ENCODE results near the gene C3orf20. TPM values are rescaled to one million over a fixed set of nuclear protein-coding genes. Genes with fewer than 3 reads are reported as not detected.

Gene C3orf20
- polyA plus RNA-seq, 1 donor from 2014 or later = not detected

GRCh38 chr3:14631101-14631497 is 43.8 kb upstream of the C3orf20 start:
- Histone ChIP-seq H3K36me3 (ENCODE audit: insufficient read depth, low read length) (no peaks in the 10 kb centered on the region), H3K79me2 (replicated peaks; ENCODE audit: insufficient read depth, low read length) (no peaks in the 10 kb centered on the region), H4K20me1 (ENCODE audit: insufficient read depth) (no peaks in the 10 kb centered on the region), H3K9me3 (ENCODE audit: low read length) (no peaks in the 10 kb centered on the region), H3K27me3 (ENCODE audit: insufficient read depth, low read depth, low read length) (no peaks in the 10 kb centered on the region), H2AFZ (ENCODE audit: low read depth, low read length) (no peak overlapping the region), H3K4me3 (ENCODE audit: low read length) (no peak overlapping the region), H3K9ac (ENCODE audit: low read length) (no peak overlapping the region), H3K9me2 (ENCODE audit: insufficient read depth, low read length) (no peaks in the 10 kb centered on the region), H3F3A (ENCODE audit: insufficient read depth, low read length, poor library complexity, severe bottlenecking) (no peaks in the 10 kb centered on the region), H3K4me2 (ENCODE audit: low read length) (no peak overlapping the region), H3K27ac (ENCODE audit: low read length) (no peak overlapping the region)
- TF ChIP-seq, protein P1, sequence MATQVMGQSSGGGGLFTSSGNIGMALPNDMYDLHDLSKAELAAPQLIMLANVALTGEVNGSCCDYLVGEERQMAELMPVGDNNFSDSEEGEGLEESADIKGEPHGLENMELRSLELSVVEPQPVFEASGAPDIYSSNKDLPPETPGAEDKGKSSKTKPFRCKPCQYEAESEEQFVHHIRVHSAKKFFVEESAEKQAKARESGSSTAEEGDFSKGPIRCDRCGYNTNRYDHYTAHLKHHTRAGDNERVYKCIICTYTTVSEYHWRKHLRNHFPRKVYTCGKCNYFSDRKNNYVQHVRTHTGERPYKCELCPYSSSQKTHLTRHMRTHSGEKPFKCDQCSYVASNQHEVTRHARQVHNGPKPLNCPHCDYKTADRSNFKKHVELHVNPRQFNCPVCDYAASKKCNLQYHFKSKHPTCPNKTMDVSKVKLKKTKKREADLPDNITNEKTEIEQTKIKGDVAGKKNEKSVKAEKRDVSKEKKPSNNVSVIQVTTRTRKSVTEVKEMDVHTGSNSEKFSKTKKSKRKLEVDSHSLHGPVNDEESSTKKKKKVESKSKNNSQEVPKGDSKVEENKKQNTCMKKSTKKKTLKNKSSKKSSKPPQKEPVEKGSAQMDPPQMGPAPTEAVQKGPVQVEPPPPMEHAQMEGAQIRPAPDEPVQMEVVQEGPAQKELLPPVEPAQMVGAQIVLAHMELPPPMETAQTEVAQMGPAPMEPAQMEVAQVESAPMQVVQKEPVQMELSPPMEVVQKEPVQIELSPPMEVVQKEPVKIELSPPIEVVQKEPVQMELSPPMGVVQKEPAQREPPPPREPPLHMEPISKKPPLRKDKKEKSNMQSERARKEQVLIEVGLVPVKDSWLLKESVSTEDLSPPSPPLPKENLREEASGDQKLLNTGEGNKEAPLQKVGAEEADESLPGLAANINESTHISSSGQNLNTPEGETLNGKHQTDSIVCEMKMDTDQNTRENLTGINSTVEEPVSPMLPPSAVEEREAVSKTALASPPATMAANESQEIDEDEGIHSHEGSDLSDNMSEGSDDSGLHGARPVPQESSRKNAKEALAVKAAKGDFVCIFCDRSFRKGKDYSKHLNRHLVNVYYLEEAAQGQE (IDR thresholded peaks at IDR 0.05; ENCODE audit: borderline replicate concordance) = no peak
- TF ChIP-seq EP300 (conservative IDR thresholded peaks at IDR 0.05; ENCODE audit: poor library complexity, severe bottlenecking) = no peak

GRCh38 chr3:14631687-14632441 is 43.1 kb upstream of the C3orf20 start:
- H3K27ac ChIP-seq (ENCODE audit: low read length) = no peak overlapping the region

More at GRCh38 chr3:14631687-14632441, 43.1 kb upstream of the C3orf20 start:
- Histone ChIP-seq H3K36me3 (ENCODE audit: insufficient read depth, low read length) (no peaks in the 10 kb centered on the region), H3F3A (ENCODE audit: insufficient read depth, low read length, poor library complexity, severe bottlenecking) (no peaks in the 10 kb centered on the region), H3K9me2 (ENCODE audit: insufficient read depth, low read length) (no peaks in the 10 kb centered on the region), H3K4me2 (ENCODE audit: low read length) (no peak overlapping the region), H3K9ac (ENCODE audit: low read length) (no peak overlapping the region), H3K9me3 (ENCODE audit: low read length) (no peaks in the 10 kb centered on the region), H3K27me3 (ENCODE audit: insufficient read depth, low read depth, low read length) (no peaks in the 10 kb centered on the region), H4K20me1 (ENCODE audit: insufficient read depth) (no peaks in the 10 kb centered on the region), H3K79me2 (replicated peaks; ENCODE audit: insufficient read depth, low read length) (no peaks in the 10 kb centered on the region), H3K4me3 (ENCODE audit: low read length) (no peak overlapping the region), H2AFZ (ENCODE audit: low read depth, low read length) (no peak overlapping the region)
- TF ChIP-seq TAF1 (IDR thresholded peaks at IDR 0.05; ENCODE audit: low read depth) (no peak), EP300 (conservative IDR thresholded peaks at IDR 0.05; ENCODE audit: poor library complexity, severe bottlenecking) (no peak), SMC3 (conservative IDR thresholded peaks at IDR 0.05; ENCODE audit: poor library complexity) (no peak), POLR2AphosphoS5 (IDR thresholded peaks at IDR 0.05) (no peak), EZH2 (IDR thresholded peaks at IDR 0.05; ENCODE audit: borderline replicate concordance, insufficient read depth, low read length, poor library complexity, severe bottlenecking) (no peak), MXI1 (conservative IDR thresholded peaks at IDR 0.05; ENCODE audit: poor library complexity, severe bottlenecking) (no peak), RAD21 (conservative IDR thresholded peaks at IDR 0.05) (no peak)
- TF ChIP-seq, protein P2, sequence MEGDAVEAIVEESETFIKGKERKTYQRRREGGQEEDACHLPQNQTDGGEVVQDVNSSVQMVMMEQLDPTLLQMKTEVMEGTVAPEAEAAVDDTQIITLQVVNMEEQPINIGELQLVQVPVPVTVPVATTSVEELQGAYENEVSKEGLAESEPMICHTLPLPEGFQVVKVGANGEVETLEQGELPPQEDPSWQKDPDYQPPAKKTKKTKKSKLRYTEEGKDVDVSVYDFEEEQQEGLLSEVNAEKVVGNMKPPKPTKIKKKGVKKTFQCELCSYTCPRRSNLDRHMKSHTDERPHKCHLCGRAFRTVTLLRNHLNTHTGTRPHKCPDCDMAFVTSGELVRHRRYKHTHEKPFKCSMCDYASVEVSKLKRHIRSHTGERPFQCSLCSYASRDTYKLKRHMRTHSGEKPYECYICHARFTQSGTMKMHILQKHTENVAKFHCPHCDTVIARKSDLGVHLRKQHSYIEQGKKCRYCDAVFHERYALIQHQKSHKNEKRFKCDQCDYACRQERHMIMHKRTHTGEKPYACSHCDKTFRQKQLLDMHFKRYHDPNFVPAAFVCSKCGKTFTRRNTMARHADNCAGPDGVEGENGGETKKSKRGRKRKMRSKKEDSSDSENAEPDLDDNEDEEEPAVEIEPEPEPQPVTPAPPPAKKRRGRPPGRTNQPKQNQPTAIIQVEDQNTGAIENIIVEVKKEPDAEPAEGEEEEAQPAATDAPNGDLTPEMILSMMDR (IDR thresholded peaks at IDR 0.05; ENCODE audit: poor library complexity, severe bottlenecking) = no peak
- TF ChIP-seq, protein P1 (IDR thresholded peaks at IDR 0.05; ENCODE audit: borderline replicate concordance) = no peak

All from neural cell (in vitro differentiated cells).